ENCODE data around the gene GNG12.

- TF ChIP-seq CTCF (IDR thresholded peaks at IDR 0.05) = no peak
- TF ChIP-seq SP1 (CRISPR knock-in tag; conservative IDR thresholded peaks at IDR 0.05) = no peak
- TF ChIP-seq CREM (CRISPR knock-in tag; IDR thresholded peaks at IDR 0.05) = no peak
- TF ChIP-seq ATF2 (CRISPR knock-in tag; IDR thresholded peaks at IDR 0.05; ENCODE audit: borderline replicate concordance, low read depth) = no peak
- TF ChIP-seq ATF3 (CRISPR knock-in tag; conservative IDR thresholded peaks at IDR 0.05) = no peak
These were observed 166.6 kb downstream of the GNG12 start for GRCh38 chr1:67666636-67667035.
